CD4-positive, alpha-beta T cell treated with Interleukin-15 for 4 hours (primary cell): ENCODE results near the gene MACROD2.

Experiments
- DNase-seq: peaks from one replicate; pipeline ENCODE4 v3.0.0-alpha.2; 2020; ENCODE audit warnings: low spot score

MACROD2 gene

DNA sequence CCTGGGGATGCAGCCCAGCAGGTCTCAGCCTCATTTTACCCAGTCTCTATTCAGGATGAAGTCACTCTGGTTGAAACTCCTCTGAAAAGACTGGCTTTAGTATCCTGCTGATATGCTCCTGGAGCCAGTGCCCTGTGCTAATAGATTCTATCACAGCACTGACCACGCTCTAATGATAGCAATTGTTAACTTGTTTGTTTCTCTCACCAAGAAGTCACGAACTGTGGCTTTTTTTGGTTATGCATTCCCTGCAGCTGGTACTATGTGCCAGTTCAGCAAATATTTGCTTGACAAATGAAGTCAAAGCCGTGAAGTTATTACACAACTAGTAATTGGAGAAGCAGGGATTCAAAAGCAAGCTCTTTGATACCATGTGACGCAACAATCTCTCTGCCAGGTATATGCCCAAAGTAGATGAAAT, 1823.3 kb downstream of the MACROD2 start:
- no peak for DNase-seq

GRCh38 chr20:15823718-15824117, 1828.4 kb downstream of the MACROD2 start:
- DNase-seq = no peak

GRCh38 chr20:15827628-15828027, 1832.3 kb downstream of the MACROD2 start:
- no peak for DNase-seq

DNA sequence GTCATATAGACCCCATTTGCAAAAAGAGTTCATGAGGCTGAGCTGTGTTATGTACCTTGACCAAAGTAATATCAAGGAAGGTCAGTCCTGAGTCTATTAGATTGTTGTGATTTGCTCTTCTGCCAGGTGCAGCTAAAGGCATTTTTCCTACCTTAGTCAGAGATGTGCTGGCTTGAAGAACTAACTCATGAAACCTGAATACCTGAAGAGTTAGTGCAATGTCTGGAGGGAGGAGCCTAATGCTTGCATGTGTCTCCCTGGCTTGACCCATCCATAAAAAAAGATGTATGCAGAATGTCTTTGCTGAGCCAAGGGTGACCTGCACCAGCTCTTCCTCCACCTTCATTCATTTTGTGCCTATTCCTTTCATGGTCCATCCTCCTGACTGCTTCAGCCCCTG, 1835.9 kb downstream of the MACROD2 start:
- no peak for DNase-seq

- no peak for DNase-seq
These were observed 1837.2 kb downstream of the MACROD2 start for GRCh38 chr20:15832512-15832911.

GRCh38 chr20:15834857-15835256, 1839.5 kb downstream of the MACROD2 start:
- no peak for DNase-seq

DNA sequence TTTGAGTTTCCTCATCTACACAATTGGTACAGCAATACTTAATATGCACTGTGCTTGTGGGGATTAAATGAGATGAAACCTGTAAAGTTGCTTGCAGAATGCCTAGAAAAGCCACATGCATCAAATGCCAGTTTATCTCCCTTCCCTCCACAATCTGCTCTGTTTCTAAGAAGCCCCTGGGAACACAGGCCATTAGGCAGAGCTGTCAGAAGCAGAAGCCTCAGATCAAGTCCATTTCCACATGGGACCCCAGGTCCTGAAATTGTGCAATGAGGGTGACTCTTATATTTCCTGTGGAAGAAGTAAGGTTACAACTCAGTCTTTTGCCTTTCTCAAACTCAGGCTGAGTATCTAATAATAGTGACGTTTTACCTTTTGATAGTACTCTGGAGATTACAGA, 1840.5 kb downstream of the MACROD2 start:
- no peak for DNase-seq

DNA sequence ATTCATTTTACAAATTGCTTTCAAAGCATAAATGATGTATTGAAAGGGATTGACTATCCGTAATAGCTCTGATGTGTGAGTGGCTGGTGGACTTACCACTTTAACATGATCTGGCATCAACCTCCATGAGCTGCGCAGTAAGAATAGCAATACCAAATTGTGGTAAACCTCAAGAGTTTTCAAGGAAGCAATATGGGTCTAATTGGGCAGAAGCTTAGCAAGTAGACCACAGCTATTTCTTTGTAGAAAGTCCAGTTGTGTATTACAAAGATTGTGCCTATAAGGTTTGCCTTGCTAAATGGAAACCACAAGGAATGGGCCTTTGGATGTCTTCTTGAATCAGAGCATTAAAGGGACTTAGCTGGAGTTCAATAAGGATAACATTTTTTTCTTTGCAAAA, 1841.3 kb downstream of the MACROD2 start:
- DNase-seq = no peak

DNA sequence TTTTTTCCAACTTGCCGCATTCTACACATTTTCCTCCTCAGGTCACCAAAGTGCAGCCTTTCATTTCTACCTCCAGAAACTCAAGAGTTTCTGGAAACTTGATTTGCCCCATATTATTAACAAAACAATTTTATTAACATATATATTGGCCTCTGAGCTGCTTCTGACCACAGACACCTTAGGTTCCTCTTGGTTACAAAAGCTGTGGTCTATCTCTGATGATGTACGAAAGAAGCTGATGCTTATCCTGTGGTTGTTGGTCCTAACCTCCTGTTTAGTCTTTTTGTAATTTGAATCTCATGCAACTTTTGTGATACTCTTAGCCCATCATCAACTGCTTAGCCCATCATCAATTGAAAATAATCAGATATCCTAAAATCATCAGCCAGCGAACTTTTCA, 1842.2 kb downstream of the MACROD2 start:
- no peak for DNase-seq

DNA sequence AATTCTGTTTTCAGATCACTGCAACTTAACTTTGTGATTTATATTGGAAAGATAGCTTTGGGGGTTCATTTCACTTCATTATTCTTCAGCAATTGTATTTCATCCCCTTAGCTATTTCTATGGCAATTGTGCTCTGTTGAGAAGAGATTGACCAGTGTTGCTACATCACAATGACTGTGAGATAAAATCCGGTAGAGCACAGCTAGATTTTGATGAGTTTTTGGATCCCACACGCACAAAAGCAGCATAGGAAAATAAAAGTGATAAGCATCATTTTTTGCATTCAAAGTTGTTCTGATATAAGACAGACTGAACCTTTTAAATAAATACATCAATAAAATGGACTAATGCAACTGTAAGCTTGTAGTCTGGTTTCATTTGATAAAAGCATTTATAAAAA, 1843.2 kb downstream of the MACROD2 start:
- no peak for DNase-seq

DNA sequence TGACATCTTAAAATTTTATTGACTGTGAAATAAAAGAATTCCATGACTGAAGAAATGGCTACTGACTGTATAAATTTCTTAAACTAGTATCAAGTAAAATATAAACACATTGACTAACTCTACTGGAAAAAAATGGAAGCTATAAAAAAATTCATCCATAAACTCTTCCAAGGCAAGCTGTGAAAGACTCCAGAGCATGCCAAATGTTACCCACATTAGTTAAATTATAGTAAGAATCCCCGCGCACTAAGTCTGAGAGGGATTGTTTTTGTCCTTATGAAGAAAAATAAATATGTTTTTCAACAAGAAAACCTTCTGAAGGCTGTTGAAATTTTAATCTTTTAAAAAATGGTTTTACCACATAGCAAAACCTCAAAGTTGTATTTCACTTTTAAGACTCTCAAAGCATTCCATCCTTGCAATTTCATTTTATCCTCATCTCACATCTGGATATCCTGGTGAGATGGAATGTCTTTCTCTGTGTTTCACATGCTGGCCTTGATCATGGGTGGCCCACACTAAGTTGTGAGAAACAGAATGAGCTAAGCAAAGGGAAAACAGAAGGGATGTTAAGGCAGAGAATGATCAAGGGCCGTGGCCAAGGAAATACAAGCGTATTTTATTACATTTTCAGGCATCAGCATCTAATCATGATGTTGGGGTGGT, 1845.5 kb downstream of the MACROD2 start:
- no peak for DNase-seq

DNA sequence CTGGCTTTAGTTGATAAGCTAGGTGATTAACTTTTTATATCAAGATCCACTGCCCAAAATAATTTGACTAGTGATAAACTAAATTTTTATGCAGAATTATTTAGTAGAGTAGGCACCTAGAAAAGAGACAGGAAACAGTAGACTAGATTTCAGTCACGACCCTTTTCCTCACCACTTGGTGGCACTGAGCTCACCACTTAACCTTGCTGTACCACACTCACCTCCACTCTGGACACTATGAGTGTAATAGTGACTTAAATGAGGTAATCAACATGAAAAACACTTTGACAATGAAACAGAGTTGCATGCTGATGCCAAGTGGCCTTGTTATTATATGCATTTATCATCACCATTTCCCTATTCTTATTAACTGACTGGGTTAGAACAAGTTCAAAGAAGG, 1847.6 kb downstream of the MACROD2 start:
- DNase-seq = no peak

GRCh38 chr20:15843777-15844176, 1848.5 kb downstream of the MACROD2 start:
- DNase-seq = no peak

DNA sequence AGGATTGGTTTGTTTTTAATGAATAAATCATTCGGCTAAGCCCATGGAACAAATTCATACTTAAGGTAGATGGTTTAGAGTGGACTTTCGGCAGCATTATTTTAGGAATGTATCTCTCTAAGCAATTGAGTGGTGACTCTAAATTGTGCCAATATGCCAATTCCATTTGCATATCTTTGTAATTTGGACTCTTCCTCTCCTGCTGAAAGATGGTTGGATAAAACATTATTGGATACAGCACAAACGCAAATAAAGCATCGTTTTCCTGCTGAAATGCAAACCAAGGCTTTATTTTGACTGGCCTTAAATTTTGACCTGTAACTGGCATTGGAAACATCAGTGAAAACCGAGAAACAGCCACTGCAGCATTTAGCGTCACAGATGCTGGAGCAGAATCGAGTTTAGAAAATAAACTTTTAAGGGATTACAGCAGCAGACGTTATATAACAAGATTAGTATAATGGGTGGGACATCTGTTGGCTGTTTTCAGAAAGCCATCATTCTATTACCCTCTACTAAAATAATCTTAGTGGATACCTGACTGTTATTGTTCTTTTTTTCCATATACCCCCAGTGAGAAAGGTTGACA, 1852.0 kb downstream of the MACROD2 start:
- no peak for DNase-seq

DNA sequence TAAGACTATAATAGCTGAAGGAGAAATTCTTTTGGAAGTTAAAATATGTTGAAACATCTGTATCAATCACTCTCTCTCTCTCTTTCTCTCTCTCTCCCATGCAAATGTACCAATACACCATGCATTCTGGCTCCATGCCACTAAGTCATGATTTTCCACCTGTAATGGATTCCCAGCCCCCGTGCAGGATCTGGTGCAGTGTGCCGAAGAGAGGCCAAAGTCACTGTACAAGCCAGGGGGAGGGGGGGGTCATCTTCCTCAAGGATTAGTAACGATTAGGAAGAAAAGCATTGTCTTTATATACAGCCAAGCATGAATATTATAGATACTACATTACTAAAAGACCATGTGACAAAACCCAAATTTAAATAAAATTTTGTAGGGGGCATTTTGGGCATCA, 1852.8 kb downstream of the MACROD2 start:
- no peak for DNase-seq

DNA sequence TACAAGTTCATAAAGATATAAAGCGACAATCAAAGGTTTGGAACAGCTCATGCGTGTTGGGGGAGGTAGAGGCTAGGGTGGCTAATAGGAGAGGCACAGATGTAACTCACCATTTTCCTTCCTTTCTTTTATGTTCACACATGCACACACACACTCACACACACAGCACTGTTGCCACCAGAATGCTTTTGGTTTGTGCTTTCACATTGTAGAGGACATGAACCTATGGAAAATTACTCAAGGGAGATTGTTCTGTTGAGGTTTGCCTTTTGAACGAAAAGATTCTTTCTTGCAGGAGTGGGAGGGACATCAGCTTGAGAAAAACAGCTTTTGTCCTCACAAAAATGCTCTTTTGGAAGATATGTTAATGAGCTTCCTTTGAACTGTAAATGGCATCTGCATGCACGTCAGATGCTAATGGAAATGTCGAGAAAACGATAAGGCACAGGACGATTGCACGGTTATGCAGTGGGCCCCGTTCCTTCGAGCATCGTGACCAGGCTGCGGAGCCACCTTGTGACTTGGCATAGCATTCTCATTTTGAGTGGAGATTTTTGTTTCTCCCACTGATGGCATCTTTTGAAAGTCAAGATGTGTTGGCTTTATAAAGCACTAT, 1853.8 kb downstream of the MACROD2 start:
- no peak for DNase-seq

- no peak for DNase-seq
These were observed 1856.4 kb downstream of the MACROD2 start for GRCh38 chr20:15851576-15852215.

DNA sequence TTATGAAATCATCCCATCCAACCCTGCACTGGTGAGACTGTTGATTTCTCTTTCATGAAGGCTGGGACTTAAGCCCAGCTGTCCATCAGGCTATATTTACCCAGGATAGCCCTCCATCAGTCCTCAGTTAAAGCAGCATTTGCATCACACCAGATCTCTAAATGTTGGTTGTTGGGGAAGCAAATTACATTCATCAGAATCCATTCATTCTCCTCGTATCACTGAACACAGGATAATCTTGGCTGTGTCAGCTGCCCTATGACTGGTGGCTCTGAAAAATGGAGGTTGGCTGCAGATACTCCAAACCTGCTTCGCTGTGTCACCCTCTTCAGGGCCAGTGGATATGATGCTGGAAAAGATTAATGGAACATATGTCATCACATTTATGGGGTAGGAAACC, 1859.6 kb downstream of the MACROD2 start:
- DNase-seq = no peak

GRCh38 chr20:15857173-15857784, 1862.0 kb downstream of the MACROD2 start:
- DNase-seq = no peak

DNA sequence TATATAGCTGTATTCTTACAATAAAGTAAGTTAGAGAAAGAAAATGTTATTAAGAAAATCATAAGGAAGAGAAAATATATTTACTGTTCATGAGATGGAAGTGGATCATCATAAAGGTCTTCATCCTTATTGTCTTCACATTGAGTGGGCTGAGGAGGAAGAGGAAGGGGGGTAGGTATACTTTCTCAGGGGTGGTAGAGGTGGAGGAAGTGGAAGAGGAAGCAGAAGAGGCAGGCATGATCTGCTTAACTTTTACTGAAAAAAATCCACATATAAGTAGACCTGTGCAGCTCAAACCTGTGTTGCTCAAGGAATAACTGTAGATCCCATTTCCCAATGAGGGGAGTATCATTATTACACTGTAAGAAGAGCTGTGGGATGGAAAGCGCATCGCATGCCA, 1863.7 kb downstream of the MACROD2 start:
- DNase-seq = no peak

DNA sequence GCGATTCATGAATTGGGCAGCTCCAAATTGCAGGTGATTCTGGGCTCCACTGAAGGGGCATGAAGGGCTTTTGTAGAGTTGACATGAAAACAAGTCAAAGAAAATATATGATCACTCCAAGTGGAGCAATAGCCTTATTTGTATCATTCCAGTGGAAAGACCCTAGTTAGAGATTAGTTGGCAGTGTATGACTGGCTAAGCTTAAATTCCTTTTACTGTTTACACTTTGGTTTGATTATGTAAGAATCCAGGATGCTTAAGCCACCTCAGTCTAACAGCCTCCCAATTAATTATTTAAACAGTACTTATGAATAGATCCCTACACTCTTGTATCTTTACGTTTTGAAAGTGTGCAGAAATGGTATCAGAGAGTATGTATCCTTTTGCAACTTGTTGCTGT, 1865.5 kb downstream of the MACROD2 start:
- no peak for DNase-seq

- DNase-seq = no peak
These were observed 1866.9 kb downstream of the MACROD2 start for GRCh38 chr20:15862178-15862577.

DNA sequence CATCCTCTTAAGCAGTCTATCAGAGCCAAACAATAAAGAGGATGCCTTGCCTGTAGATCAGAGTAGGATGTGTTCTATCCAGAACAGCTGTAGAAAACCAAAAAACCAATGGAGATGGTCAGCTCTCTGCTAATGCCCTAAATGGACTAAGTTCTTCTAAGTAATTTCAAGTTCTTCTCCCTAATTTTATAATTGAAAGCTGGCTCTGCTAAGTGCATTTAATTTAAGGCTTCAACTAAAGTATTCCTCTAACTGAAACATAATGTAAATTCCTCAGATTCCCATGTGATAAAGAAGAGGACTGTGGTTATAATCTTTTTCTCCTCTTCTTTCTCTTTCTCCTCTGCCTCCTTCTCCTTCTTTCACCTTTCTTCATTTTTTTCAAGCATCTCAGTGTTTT, 1868.4 kb downstream of the MACROD2 start:
- no peak for DNase-seq
